ENCODE data around the gene APBA2.
A peak's percentile ranks its signal among the peaks of the same experiment; 100 is the strongest.

APBA2 gene

GRCh38 chr15:29105151-29105854, 219.5 kb downstream of the APBA2 start:
- DNase-seq, result no peak

- DNase-seq, result no peak
Measured at GRCh38 chr15:29106116-29106515, 220.3 kb downstream of the APBA2 start.

GRCh38 chr15:29106551-29107290, 220.9 kb downstream of the APBA2 start:
- DNase-seq, result no peak

- DNase-seq, result no peak
Measured at GRCh38 chr15:29107291-29107890, 221.6 kb downstream of the APBA2 start.

GRCh38 chr15:29107971-29108645, 222.3 kb downstream of the APBA2 start:
- no peak for DNase-seq

GRCh38 chr15:29109762-29110161, 224.0 kb downstream of the APBA2 start:
- DNase-seq, result no peak

GRCh38 chr15:29110176-29110575, 224.4 kb downstream of the APBA2 start:
- no peak for DNase-seq

- DNase-seq, result no peak
Measured at GRCh38 chr15:29110733-29111132, 225.0 kb downstream of the APBA2 start.

GRCh38 chr15:29111705-29112281, 226.0 kb downstream of the APBA2 start:
- DNase-seq, result no peak

- no peak for DNase-seq
Measured at GRCh38 chr15:29113336-29114220, 227.8 kb downstream of the APBA2 start.

GRCh38 chr15:29114221-29115092, 228.7 kb downstream of the APBA2 start:
- peak in 4 of 14 donors; percentile 11 to 23 (median 18) for DNase-seq

GRCh38 chr15:29115093-29115991, 229.6 kb downstream of the APBA2 start:
- DNase-seq, result peak in 1 of 14 donors; percentile 35

GRCh38 chr15:29116970-29117700, 231.4 kb downstream of the APBA2 start:
- no peak for DNase-seq

GRCh38 chr15:29117778-29118177, 232.0 kb downstream of the APBA2 start:
- DNase-seq, result no peak

- DNase-seq, result no peak
Measured at GRCh38 chr15:29119847-29120246, 234.1 kb downstream of the APBA2 start.

- no peak for DNase-seq
Measured at GRCh38 chr15:29120593-29121368, 235.0 kb downstream of the APBA2 start.

- DNase-seq, result no peak
Measured at GRCh38 chr15:29121369-29121656, 235.5 kb downstream of the APBA2 start.

- no peak for DNase-seq
Measured at GRCh38 chr15:29121907-29122306, 236.1 kb downstream of the APBA2 start.

All from C1 segment of cervical spinal cord (tissue), 14 donors.